IPS DF 4.7 (cell line): ENCODE data around the gene JUP.

Experiments
- DNase-seq: peaks from one replicate; pipeline ENCODE4 v3.0.0-alpha.2; 2013; ENCODE audit warnings: low spot score; ENCODE audit errors: extremely low read depth

The JUP gene

GRCh38 chr17:41724476-41725050 is 61.9 kb downstream of the JUP start:
- DNase-seq, result no peak

- no peak for DNase-seq
Observed at GRCh38 chr17:41723801-41724475, 62.6 kb downstream of the JUP start.

DNA sequence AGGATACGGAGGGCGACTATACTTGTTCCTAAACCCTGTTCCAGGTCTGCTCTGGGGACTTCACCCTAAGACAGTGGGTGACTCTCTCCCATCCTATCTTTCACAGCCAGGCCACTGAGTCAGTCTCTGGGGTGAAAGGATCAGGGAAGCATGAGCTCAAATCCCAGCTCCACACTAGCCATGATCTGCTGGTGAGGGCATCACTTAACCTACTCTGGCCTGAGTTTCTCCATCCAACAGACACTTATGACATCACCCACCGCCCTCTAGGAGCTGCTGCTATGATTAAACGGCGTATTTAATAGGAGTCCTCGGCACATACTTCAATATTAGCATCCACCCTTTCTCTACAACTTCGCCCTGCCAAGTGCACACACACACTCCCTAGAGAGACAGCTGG is 64.3 kb downstream of the JUP start:
- DNase-seq, result no peak

- no peak for DNase-seq
Observed at GRCh38 chr17:41718287-41718645, 68.2 kb downstream of the JUP start.

- no peak for DNase-seq
Observed at GRCh38 chr17:41717408-41718286, 68.9 kb downstream of the JUP start.

DNA sequence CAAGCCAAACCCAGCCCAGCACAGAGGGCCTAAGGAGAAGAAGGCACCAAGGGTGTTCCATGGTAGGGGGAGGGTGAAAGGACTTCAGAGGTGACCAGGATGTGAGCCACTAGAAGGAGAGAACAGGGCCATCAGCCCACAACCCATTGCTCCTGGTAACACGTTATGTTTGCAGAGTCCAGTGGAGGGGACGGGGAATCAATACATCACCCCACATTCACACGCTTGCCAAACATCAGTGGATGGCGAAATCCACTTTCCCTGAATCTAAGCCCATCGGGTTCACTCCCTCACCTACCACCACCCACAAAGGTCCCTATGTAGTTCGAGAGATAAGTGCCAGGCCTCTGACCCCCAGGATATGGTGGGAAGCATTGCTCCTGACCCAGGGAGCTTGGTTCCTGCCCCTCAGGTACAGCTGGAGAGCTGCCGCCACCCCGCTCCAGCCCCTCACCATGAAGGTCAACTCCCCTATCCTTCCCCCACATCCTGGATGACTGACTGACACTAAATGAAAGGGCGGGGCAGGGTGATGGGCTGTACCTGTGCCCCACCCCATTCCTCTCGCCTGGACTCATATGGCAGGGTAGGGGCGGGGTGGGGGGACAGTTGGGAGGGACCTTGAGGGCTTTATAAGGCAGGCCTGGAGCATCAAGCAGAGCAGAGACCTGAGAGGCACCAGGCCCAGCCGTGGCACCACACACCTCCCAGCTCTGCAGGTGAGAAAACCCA is 74.7 kb downstream of the JUP start, which contains the start of gene GAST:
Gene GAST (plus strand): TSS at position 663 of the 732 bp plus-strand sequence. CDS start 3,106 bp downstream, outside the sequence.
- no peak for DNase-seq

DNA sequence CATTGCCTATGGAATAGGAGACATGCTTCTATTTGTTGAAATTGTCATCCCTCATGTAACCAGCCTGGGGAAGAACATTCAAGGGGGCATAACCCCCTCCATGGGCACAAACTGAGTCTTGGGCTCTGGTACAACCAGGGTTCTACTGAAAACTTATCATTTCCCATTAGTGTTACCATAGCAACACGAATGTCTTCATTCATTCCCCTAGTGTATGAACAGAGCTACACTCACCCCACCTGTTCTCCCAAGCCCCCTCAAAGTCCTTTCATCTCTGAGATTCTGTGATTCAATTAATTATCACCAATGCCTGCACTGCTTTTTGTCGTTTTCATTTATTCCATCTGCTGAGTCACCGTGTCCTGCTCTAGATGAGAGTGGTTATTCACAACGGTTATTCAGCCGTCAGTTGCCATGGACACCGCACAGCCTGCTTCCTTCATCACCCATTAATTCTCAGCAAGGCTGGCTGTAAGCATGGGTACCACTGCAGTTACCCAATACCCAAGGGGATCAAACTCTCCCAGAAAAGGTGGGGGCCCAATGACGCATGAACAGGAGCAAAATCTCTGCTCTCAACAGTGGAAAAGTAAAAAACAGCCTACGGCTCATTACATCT is 75.9 kb downstream of the JUP start:
- DNase-seq, result no peak

DNA sequence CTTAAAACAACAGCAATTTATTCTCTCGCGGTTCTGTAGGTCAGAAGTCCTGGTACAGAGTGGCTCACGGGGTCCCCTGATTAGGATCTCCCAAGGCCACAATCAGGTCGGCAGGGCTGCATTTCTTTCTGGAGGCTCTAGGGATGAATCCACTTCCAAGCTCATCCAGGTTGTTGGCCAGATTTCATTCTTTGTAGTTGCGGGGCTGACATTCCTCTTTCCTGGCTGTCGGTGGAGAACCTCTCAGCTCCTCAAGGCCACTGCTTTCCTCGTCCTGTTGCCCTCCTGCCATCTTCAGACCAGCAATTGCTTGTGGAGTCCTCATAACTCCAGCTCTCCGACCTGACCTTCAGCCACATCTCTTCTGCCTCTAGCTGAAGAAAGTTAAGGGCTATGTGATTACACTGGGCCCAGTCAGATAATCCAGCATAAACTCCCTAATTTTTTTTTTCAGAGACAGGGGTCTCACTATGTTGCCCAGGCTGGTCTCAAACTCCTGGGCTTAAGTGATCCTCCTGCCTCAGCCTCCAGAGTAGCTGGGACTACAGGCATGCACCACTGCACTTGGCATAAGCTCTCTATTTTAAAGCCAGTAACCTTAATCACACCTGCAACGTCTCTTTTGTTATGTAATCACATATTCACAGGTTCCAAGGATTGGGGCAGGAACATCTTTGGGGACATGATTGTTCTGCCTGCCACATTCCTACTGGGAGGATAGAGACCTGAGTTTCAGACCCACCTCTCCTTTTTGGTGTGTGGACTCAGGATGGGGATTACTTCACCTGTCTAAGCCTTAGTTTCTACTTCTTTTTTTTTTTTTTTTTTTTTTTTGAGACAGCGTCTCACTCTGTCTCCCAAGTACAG is 78.5 kb downstream of the JUP start:
- DNase-seq, result no peak

DNA sequence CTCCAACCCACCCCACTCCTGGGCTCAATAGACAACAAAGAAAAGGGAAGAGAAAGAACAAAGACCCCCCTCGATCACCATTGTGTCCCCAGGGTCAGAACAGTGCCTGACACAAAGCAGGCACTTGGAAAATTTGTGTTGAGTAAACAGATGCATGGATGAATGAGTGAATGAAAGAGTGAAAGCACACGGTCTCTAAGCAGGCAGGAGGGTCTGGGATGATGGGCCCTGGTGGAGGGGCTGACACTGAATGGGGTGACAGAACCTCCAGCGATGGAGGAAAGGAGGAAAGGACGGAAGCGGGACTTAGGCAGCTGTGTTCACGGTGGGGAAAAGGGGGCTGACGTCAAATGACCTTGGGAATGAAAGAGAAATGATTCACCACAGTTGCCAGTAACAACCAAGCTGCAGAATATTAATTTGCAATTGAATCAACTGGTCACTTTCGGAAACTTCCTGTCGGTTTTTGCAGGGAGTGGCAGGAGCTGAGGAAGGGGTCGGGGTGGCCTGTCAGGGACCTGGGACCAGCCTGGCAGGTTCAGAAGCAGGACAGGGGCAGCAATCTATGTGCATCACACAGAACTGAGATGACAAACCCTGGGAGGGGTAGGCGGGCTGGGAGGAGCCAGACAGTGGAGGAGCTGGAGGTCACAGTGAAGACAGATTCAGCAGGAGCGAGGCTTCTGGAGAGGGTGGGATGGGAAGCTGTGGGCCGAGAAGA is 81.1 kb downstream of the JUP start:
- DNase-seq, result no peak
